ENCODE results near the gene DENND1A.

Gene DENND1A

GRCh38 chr9:123848447-123849085, 81.4 kb downstream of the DENND1A start:
- peak; percentile 85 for FAIRE-seq
- TF ChIP-seq POLR2A (IDR thresholded peaks at IDR 0.05; ENCODE audit: low read depth, low read length): no peak
- DNase-seq (ENCODE audit: insufficient read length, low spot score): no peak

DNA sequence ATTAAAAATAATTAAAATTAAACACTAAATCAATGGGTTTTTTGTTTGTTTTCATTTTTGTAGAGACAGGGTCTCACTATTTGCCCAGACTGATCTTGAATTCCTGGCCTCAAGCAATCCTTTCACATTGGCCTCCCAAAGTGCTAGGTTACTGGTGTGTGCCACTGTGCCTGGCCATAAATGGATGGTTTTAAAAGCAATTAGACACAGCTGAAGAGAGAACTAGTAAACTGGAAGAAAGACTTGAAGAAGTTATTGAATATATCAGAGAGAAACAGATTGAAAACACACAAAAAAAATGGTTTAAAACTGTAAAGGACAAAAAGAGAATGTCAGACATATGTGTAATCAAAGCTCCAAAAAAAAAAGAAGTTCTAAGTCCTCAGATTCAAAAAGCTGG, 83.0 kb downstream of the DENND1A start:
- FAIRE-seq: no peak
- TF ChIP-seq POLR2A (IDR thresholded peaks at IDR 0.05; ENCODE audit: low read depth, low read length): no peak

DNA sequence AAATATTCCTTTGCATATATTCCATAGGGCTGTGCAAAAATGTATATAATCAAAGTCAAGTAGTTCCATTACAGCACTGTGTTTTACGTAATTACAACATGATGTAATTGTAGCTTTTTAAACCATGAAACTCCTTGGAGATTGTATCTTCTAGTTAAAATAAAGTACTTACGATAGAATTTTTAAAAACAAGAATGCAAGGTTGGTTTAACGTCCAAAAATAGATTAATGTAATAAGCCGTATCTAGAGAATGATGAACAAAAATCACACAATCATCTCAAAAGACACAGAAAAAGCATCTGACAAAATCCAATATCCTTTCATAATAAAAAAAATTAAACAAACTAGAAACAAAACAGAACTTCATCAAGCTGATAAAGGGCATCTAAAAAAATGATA, 86.2 kb downstream of the DENND1A start:
- no peak for TF ChIP-seq POLR2A (IDR thresholded peaks at IDR 0.05; ENCODE audit: low read depth, low read length)
- no peak for FAIRE-seq
- no peak for DNase-seq (ENCODE audit: insufficient read length, low spot score)

More for the DNA sequence above, 83.0 kb downstream of the DENND1A start:
- no peak for DNase-seq (ENCODE audit: insufficient read length, low spot score)

- DNase-seq (ENCODE audit: insufficient read length, low spot score): no peak
- TF ChIP-seq POLR2A (IDR thresholded peaks at IDR 0.05; ENCODE audit: low read depth, low read length): no peak
- peak; percentile 91 for FAIRE-seq
These were observed 94.1 kb downstream of the DENND1A start for GRCh38 chr9:123835821-123836220.

- no peak for TF ChIP-seq POLR2A (IDR thresholded peaks at IDR 0.05; ENCODE audit: low read depth, low read length)
- DNase-seq (ENCODE audit: insufficient read length, low spot score) (no peak), FAIRE-seq (peak; percentile 99)
These were observed 94.9 kb downstream of the DENND1A start for GRCh38 chr9:123834889-123835562.

DNA sequence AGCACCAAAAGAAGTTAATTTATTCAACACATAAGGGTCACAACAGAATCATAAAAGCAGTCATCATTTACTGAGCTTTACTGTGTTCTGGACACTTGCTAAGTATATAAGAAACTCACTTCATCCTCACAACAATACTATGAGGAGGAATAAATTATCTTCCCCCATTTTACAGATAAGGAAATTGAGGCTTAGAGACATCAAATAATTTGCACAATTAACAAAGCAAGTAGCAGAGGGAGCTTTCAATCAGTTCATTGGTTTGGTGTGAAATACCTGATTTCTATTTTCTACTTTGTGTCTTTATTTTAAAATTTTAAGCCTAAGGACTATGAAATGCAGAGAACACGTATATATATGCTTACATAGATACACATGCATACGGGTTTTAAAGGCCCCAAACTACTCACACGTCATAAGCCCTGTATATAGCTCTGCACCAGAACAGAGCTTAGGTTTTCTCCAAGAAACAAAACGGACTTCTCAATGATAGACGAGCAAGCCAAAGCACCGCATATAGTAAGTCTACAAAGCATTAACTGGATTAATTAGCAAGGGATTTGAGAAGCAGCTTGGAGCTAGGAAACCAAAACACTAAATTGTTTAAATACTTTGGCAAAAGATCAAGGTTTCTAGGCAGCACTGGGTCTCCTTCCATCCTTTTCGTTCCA, 95.6 kb downstream of the DENND1A start:
- DNase-seq (ENCODE audit: insufficient read length, low spot score) (no peak), FAIRE-seq (peak; percentile 80)
- TF ChIP-seq POLR2A (IDR thresholded peaks at IDR 0.05; ENCODE audit: low read depth, low read length): no peak

GRCh38 chr9:123832858-123833650, 96.9 kb downstream of the DENND1A start:
- no peak for TF ChIP-seq POLR2A (IDR thresholded peaks at IDR 0.05; ENCODE audit: low read depth, low read length)
- no peak for DNase-seq (ENCODE audit: insufficient read length, low spot score)
- peak; percentile 45 for FAIRE-seq

DNA sequence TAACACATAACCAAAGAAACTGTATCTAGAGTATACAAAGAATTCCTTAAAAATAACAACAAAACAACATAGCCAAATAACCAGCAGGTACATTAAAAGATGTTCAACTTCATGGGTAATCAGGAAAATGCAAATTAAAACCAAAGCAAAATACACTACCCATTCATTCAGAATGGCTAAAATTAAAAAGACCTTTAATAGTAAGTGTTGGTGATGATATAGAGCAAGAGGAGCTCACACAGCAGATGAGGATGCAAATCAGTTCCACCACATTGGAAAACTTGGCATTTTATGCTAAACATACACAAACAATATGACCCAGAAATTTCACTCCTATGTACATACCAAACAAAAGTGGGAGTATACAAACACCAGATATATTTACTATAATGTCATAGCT, 97.8 kb downstream of the DENND1A start:
- no peak for TF ChIP-seq POLR2A (IDR thresholded peaks at IDR 0.05; ENCODE audit: low read depth, low read length)
- FAIRE-seq (no peak), DNase-seq (ENCODE audit: insufficient read length, low spot score) (no peak)

GRCh38 chr9:123828449-123828848, 101.5 kb downstream of the DENND1A start:
- FAIRE-seq: peak; percentile 93
- TF ChIP-seq POLR2A (IDR thresholded peaks at IDR 0.05; ENCODE audit: low read depth, low read length): no peak

DNA sequence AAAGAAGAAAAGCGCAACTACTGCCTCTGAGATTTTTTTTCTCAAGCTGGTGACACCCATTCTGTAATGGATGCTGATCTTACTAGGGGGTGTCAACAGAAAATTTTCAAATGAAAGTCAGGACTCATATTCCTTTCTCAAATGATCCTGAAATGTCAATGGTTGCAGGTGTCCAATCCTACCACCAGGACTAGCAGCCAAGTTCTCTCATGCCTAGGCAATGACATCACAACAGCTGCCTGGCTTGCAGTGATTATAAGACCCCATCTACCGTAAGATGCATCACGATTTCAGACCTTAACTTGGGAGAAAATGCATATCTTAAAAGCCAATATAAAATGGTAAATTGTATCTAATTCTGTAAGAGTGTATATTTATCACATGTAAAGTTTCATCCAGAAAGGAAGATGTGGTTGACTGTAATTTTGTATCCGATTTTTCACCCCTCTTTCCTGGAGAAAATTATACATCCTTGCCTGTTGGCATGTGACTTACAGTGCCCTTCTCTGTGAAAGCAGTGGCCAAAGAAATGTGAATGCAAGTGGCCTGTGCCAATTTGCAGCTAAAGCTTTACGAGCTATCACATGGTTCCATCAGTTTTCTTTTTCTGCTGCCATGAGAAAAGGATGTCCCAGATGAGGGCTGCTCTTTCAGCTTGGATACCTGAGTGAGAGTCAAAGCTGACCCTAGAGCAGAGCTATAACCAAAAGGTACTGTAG, 104.4 kb downstream of the DENND1A start:
- FAIRE-seq (peak; percentile 94), DNase-seq (ENCODE audit: insufficient read length, low spot score) (no peak)
- no peak for TF ChIP-seq POLR2A (IDR thresholded peaks at IDR 0.05; ENCODE audit: low read depth, low read length)

More at GRCh38 chr9:123828449-123828848, 101.5 kb downstream of the DENND1A start:
- no peak for DNase-seq (ENCODE audit: insufficient read length, low spot score)

DNA sequence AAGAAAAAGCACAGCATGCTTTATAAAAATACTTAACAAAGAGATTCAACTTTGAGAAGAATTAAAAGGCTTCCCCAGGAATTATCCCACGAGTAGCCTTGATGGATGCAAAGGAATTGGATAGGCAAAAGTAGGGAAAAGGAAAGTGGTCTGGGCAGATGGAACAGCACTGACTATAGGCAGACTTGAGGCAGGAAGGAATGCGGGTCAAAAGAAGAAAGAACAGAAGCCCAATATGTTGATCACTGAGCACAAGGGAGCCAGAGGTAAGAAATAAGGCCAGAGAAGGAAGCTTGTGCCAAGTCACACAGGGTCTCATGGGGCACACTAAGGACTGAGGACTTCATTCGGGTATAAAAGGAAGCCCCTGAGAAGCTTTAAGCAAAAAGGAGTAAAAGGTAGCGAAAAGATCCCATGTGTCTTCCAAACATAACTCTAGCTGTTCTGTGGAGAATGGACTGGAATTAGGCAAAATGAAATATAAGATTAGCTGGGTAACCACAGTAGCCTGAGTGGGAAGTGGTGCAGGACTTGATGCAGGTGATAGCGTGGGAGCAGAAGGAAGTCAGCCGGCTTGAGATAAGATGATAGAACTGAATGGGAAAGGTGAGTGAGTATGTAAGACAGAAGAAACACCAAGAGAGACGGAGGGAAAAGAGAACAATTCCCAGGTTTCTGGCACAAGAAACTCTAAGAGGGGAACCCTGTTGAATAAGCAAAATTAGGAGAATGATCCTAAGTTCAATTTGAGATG, 106.6 kb downstream of the DENND1A start:
- TF ChIP-seq POLR2A (IDR thresholded peaks at IDR 0.05; ENCODE audit: low read depth, low read length): no peak
- no peak for FAIRE-seq
- no peak for DNase-seq (ENCODE audit: insufficient read length, low spot score)

GRCh38 chr9:123821619-123822018, 108.3 kb downstream of the DENND1A start:
- FAIRE-seq: no peak
- no peak for DNase-seq (ENCODE audit: insufficient read length, low spot score)
- TF ChIP-seq POLR2A (IDR thresholded peaks at IDR 0.05; ENCODE audit: low read depth, low read length): no peak

- FAIRE-seq (peak; percentile 75), DNase-seq (ENCODE audit: insufficient read length, low spot score) (no peak)
These were observed 109.8 kb downstream of the DENND1A start for GRCh38 chr9:123820139-123820538.

More at GRCh38 chr9:123820139-123820538, 109.8 kb downstream of the DENND1A start:
- no peak for TF ChIP-seq POLR2A (IDR thresholded peaks at IDR 0.05; ENCODE audit: low read depth, low read length)
